Esophagus squamous epithelium (tissue), 4 donors: ENCODE results near the gene PLXND1.

Experiments
- CTCF ChIP-seq, 6 experiments: fragments of 450-650 bp in 4 of 6; fragments of 200-600 bp in 2 of 6; sonication (generic) in 2 of 6; IDR thresholded peaks; one replicate each; pipeline ENCODE4 v1.5.1; 2016 to 2019; ENCODE audit warnings: antibody characterized with exemption in 6 of 6, mild to moderate bottlenecking in 4 of 6, moderate library complexity in 4 of 6
- POLR2A ChIP-seq, 4 donors: fragments of 450-650 bp; IDR thresholded peaks; one replicate each; pipeline ENCODE4 v1.6.1; 2017; ENCODE audit warnings: antibody characterized with exemption in 4 of 4, mild to moderate bottlenecking in 4 of 4, moderate library complexity in 3 of 4

- no peak for TF ChIP-seq CTCF (IDR thresholded peaks at IDR 0.05)
- no peak for TF ChIP-seq POLR2A (IDR thresholded peaks at IDR 0.05)
Measured at GRCh38 chr3:129611812-129612533, 5.5 kb upstream of the PLXND1 start.
